ENCODE measurements around the gene NSUN7. TPM values are rescaled to one million over a fixed set of nuclear protein-coding genes. Genes with fewer than 3 reads are reported as not detected.

The NSUN7 gene
- total RNA-seq, 1 donor from 2014 or later = 0.40 TPM

GRCh38 chr4:40733752-40734151, 16.0 kb upstream of the NSUN7 start:
- ATAC-seq (no peak), DNase-seq (ENCODE audit: low spot score) (no peak)

GRCh38 chr4:40734497-40734896, 15.3 kb upstream of the NSUN7 start:
- no peak for DNase-seq (ENCODE audit: low spot score)
- ATAC-seq = no peak

- ATAC-seq (peak; percentile 68), DNase-seq (ENCODE audit: low spot score) (no peak)
Measured at GRCh38 chr4:40736910-40737309, 12.8 kb upstream of the NSUN7 start.

- ATAC-seq = no peak
- no peak for DNase-seq (ENCODE audit: low spot score)
Measured at GRCh38 chr4:40737879-40738278, 11.9 kb upstream of the NSUN7 start.

- ATAC-seq = no peak
Measured at GRCh38 chr4:40739347-40739746, 10.4 kb upstream of the NSUN7 start.

GRCh38 chr4:40744218-40744617, 5.5 kb upstream of the NSUN7 start:
- DNase-seq (ENCODE audit: low spot score) (no peak), ATAC-seq (no peak)

More at GRCh38 chr4:40739347-40739746, 10.4 kb upstream of the NSUN7 start:
- no peak for DNase-seq (ENCODE audit: low spot score)

GRCh38 chr4:40745285-40745984, 4.3 kb upstream of the NSUN7 start:
- no peak for ATAC-seq
- DNase-seq (ENCODE audit: low spot score) = no peak

- ATAC-seq (no peak), DNase-seq (ENCODE audit: low spot score) (no peak)
Measured at GRCh38 chr4:40747207-40747835, 2.4 kb upstream of the NSUN7 start.

- DNase-seq (ENCODE audit: low spot score) (no peak), ATAC-seq (no peak)
Measured at GRCh38 chr4:40750461-40751258, 905 bp downstream of the NSUN7 start.

- DNase-seq (ENCODE audit: low spot score) = no peak
- no peak for ATAC-seq
Measured at GRCh38 chr4:40755616-40756015, 5.9 kb downstream of the NSUN7 start.

GRCh38 chr4:40763228-40763716, 13.5 kb downstream of the NSUN7 start:
- no peak for DNase-seq (ENCODE audit: low spot score)
- no peak for ATAC-seq

- DNase-seq (ENCODE audit: low spot score) = no peak
- ATAC-seq = no peak
Measured at GRCh38 chr4:40769266-40769665, 19.5 kb downstream of the NSUN7 start.

- ATAC-seq (no peak), DNase-seq (ENCODE audit: low spot score) (no peak)
Measured at GRCh38 chr4:40778090-40778489, 28.3 kb downstream of the NSUN7 start.

GRCh38 chr4:40782876-40783275, 33.1 kb downstream of the NSUN7 start:
- ATAC-seq (no peak), DNase-seq (ENCODE audit: low spot score) (no peak)

GRCh38 chr4:40785727-40786126, 36.0 kb downstream of the NSUN7 start:
- DNase-seq (ENCODE audit: low spot score) (no peak), ATAC-seq (no peak)

- ATAC-seq = no peak
- DNase-seq (ENCODE audit: low spot score) = no peak
Measured at GRCh38 chr4:40788331-40788730, 38.6 kb downstream of the NSUN7 start.

- no peak for ATAC-seq
- no peak for DNase-seq (ENCODE audit: low spot score)
Measured at GRCh38 chr4:40789031-40789430, 39.3 kb downstream of the NSUN7 start.

- DNase-seq (ENCODE audit: low spot score) = no peak
- ATAC-seq = no peak
Measured at GRCh38 chr4:40789771-40790170, 40.0 kb downstream of the NSUN7 start.

- DNase-seq (ENCODE audit: low spot score) (no peak), ATAC-seq (no peak)
Measured at GRCh38 chr4:40800064-40800463, 50.3 kb downstream of the NSUN7 start.

GRCh38 chr4:40804598-40804997, 54.8 kb downstream of the NSUN7 start:
- no peak for DNase-seq (ENCODE audit: low spot score)
- no peak for ATAC-seq

- peak; percentile 44 for ATAC-seq
- DNase-seq (ENCODE audit: low spot score) = no peak
Measured at GRCh38 chr4:40808926-40809457, 59.2 kb downstream of the NSUN7 start.
